ENCODE data around the gene TCFL5. TPM values are rescaled to one million over a fixed set of nuclear protein-coding genes. Genes with fewer than 3 reads are reported as not detected.

TCFL5 gene
- total and polyA plus RNA-seq, 12 donors, result 3.5 to 12.0 (median 5.5) TPM

GRCh38 chr20:62898970-62899632 is 37.5 kb upstream of the TCFL5 start:
- 45 to 59% (median 51%) methylated on average over 16 of the region's 16 CpGs for WGBS, 4 donors
- no peaks in the 10 kb centered on the region for H3K9me3 ChIP-seq (replicated peaks in 1 of 3)
- no peak overlapping the region for H3K4me3 ChIP-seq
- TF ChIP-seq POLR2A (IDR thresholded peaks at IDR 0.05) (no peak), CTCF (IDR thresholded peaks at IDR 0.05) (no peak)
- peaks cover 0 to 18% of the 10 kb centered on the region in 2 donors for H3K4me1 ChIP-seq (replicated peaks in 1 of 2)
- no peaks in the 10 kb centered on the region for H3K27me3 ChIP-seq
- H3K36me3 ChIP-seq (replicated peaks in 1 of 2), result peaks cover 0 to 58% of the 10 kb centered on the region in 2 donors
- H3K27ac ChIP-seq, result no peak overlapping the region
- intact Hi-C loops (cut with DNase I), result loop anchor here in 1 of 2 donors (10.0 kb wide), 1 partner anchor 106 kb away; the partner anchor contains the start of gene BHLHE23
- DNase-seq, result no peak

- peaks cover 0 to 58% of the 10 kb centered on the region in 2 donors for H3K36me3 ChIP-seq (replicated peaks in 1 of 2)
- no peaks in the 10 kb centered on the region for H3K27me3 ChIP-seq
- no peak overlapping the region for H3K27ac ChIP-seq
- intact Hi-C loops (cut with DNase I), result loop anchor here in 1 of 2 donors (10.0 kb wide), 1 partner anchor 106 kb away; the partner anchor contains the start of gene BHLHE23
- H3K9me3 ChIP-seq (replicated peaks in 1 of 3), result no peaks in the 10 kb centered on the region
- DNase-seq, result no peak
- 82 to 85% (median 84%) methylated on average over 13 to 16 of the region's 16 CpGs for WGBS, 4 donors
- peaks cover 0 to 18% of the 10 kb centered on the region in 2 donors for H3K4me1 ChIP-seq (replicated peaks in 1 of 2)
- H3K4me3 ChIP-seq, result no peak overlapping the region
- TF ChIP-seq CTCF (IDR thresholded peaks at IDR 0.05) (no peak), POLR2A (IDR thresholded peaks at IDR 0.05) (no peak)
Measured at GRCh38 chr20:62898093-62898964, 36.7 kb upstream of the TCFL5 start.

- peaks cover 0 to 58% of the 10 kb centered on the region in 2 donors for H3K36me3 ChIP-seq (replicated peaks in 1 of 2)
Measured at GRCh38 chr20:62897666-62898065, 36.0 kb upstream of the TCFL5 start.

More at GRCh38 chr20:62897666-62898065, 36.0 kb upstream of the TCFL5 start:
- WGBS, 4 donors, result 76 to 95% (median 80%) methylated on average over 6 to 11 of the region's 11 CpGs
- DNase-seq, result no peak
- intact Hi-C loops (cut with DNase I), result loop anchor here in 1 of 2 donors (10.0 kb wide), 1 partner anchor 107 kb away; the partner anchor contains the start of gene BHLHE23
- Histone ChIP-seq H3K9me3 (replicated peaks in 1 of 3) (no peaks in the 10 kb centered on the region), H3K4me3 (no peak overlapping the region), H3K27me3 (no peaks in the 10 kb centered on the region), H3K27ac (no peak overlapping the region), H3K4me1 (replicated peaks in 1 of 2) (peaks cover 0 to 18% of the 10 kb centered on the region in 2 donors)
- no peak for TF ChIP-seq POLR2A (IDR thresholded peaks at IDR 0.05)
- no peak for TF ChIP-seq CTCF (IDR thresholded peaks at IDR 0.05)

All from adrenal gland (tissue), 12 donors.